ENCODE measurements around the gene ZNF329.

DNA sequence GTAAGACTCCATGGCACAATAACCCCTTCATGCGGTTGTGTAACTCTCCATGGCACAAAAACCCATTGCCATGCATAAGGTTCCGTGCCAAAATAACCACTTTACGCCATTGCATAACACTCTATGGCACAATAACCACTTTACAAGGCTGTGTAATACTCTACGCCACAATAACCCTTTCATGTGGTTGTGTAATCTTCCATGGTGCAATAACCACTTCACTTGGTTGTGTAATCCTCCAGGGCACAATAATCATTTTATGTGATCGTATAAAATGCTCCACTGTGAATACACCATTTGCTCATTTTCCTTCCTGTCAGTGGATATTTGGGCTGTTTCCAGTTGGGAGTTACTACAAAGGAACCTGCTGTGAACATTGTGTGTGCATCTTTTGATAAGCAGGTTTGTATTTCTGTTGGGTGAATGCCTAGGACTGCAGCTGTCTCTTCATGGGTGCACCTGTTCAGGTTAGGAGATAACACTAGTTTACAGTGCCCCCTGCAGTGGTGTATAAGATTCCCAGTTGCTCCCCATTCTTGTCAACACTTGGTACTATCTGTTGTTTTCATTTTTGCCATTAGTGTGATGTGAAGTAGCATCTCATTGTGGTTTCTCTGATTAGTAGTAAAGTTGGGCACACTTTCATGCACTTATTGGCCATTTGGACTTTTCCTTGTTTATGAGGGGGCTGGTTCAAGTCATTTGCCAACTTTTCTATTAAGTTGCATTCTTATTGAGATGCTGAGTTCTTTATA lies 31.4 kb downstream of the ZNF329 start:
- TF ChIP-seq, protein P1, sequence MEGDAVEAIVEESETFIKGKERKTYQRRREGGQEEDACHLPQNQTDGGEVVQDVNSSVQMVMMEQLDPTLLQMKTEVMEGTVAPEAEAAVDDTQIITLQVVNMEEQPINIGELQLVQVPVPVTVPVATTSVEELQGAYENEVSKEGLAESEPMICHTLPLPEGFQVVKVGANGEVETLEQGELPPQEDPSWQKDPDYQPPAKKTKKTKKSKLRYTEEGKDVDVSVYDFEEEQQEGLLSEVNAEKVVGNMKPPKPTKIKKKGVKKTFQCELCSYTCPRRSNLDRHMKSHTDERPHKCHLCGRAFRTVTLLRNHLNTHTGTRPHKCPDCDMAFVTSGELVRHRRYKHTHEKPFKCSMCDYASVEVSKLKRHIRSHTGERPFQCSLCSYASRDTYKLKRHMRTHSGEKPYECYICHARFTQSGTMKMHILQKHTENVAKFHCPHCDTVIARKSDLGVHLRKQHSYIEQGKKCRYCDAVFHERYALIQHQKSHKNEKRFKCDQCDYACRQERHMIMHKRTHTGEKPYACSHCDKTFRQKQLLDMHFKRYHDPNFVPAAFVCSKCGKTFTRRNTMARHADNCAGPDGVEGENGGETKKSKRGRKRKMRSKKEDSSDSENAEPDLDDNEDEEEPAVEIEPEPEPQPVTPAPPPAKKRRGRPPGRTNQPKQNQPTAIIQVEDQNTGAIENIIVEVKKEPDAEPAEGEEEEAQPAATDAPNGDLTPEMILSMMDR (IDR thresholded peaks at IDR 0.05; ENCODE audit: poor library complexity): no peak
- no peak for TF ChIP-seq EZH2phosphoT487 (IDR thresholded peaks at IDR 0.05; ENCODE audit: low read depth, severe bottlenecking, unreplicated experiment)
